Endothelial cell of umbilical vein (primary cell): Measurements from ENCODE around the gene KYAT1. TPM values are rescaled to one million over a fixed set of nuclear protein-coding genes. Genes with fewer than 3 reads are reported as not detected.

ENCODE experiments used
- BruUV-seq: library from RNA; stranded (reverse); fragments of 400-500 nt; replicated peaks from 2 replicates; lab custom pipeline; 2021; lab: Mats Ljungman, UMichigan
- CTCF ChIA-PET: fragments of 300-600, 350-600 bp; sonication (Branson Sonifier 250); formaldehyde crosslinking; loops from one replicate; lab custom pipeline; 2021; ENCODE audit warnings: antibody characterized with exemption, inconsistent platforms; lab: Charles Lee
- POLR2A ChIA-PET: fragments of 300-600, 350-600 bp; sonication (Branson Sonifier 250); formaldehyde crosslinking; loops from one replicate; lab custom pipeline; 2021; ENCODE audit warnings: antibody characterized with exemption, inconsistent platforms; lab: Charles Lee
- DNase-seq: peaks from one replicate; pipeline ENCODE4 v3.0.0-alpha.2; 2011; ENCODE audit warnings: low read depth, low spot score
- FAIRE-seq: peaks from 2 replicates; lab custom pipeline; 2011; peaks lifted over from hg19 to GRCh38; lab: Jason Lieb, UNC
- H2AFZ ChIP-seq: 2 replicates; pipeline ENCODE4 v1.6.0; 2012; ENCODE audit warnings: low read depth, low read length, control low read depth, inconsistent platforms
- H3K27ac ChIP-seq: 2 replicates; pipeline ENCODE4 v1.5.1; 2011; ENCODE audit warnings: low read depth, mild to moderate bottlenecking, control low read depth, low read length, moderate library complexity; ENCODE audit not compliant: insufficient read depth
- H3K27me3 ChIP-seq, 2 experiments: 2 replicates each; pipeline versions ENCODE4 v1.6.0 to v1.6.1; 2011; ENCODE audit warnings: low read length in 2 of 2, mixed read lengths in 1 of 2; ENCODE audit not compliant: control insufficient read depth in 2 of 2, insufficient read depth in 2 of 2
- H3K36me3 ChIP-seq, 2 experiments: 2 replicates in 1 of 2; 3 replicates in 1 of 2; pipeline ENCODE4 v1.5.1; 2011; ENCODE audit warnings: low read length in 2 of 2, mild to moderate bottlenecking in 1 of 2, moderate library complexity in 1 of 2; ENCODE audit not compliant: control insufficient read depth in 2 of 2, insufficient read depth in 2 of 2; ENCODE audit errors: extremely low read depth in 1 of 2
- H3K4me1 ChIP-seq: 3 replicates; pipeline ENCODE4 v1.5.1; 2011; ENCODE audit warnings: mild to moderate bottlenecking, low read length; ENCODE audit not compliant: control insufficient read depth, insufficient read depth; ENCODE audit errors: extremely low read depth
- H3K4me2 ChIP-seq: 2 replicates; pipeline ENCODE4 v1.6.1; 2011; ENCODE audit warnings: low read length, control low read depth, mixed read lengths; ENCODE audit not compliant: insufficient read depth
- H3K4me3 ChIP-seq, 3 experiments: fragments of 200-600 bp in 1 of 3; sonication (generic), shearing (Covaris generic) in 1 of 3; replicated peaks in 1 of 3; 2 replicates each; pipeline ENCODE4 v1.5.1; 2011 to 2016; ENCODE audit warnings: control low read depth in 3 of 3, low read length in 3 of 3, mild to moderate bottlenecking in 2 of 3, inconsistent platforms in 1 of 3, low read depth in 1 of 3, moderate library complexity in 1 of 3; ENCODE audit not compliant: insufficient read depth in 1 of 3
- H3K79me2 ChIP-seq: 2 replicates; pipeline ENCODE4 v1.6.0; 2012; ENCODE audit warnings: low read length, inconsistent platforms; ENCODE audit not compliant: control insufficient read depth, insufficient read depth
- H3K9ac ChIP-seq: replicated peaks from 2 replicates; pipeline ENCODE3; 2011; ENCODE audit warnings: low read length, control low read depth; ENCODE audit not compliant: insufficient read depth; ENCODE audit errors: extremely low read depth
- H3K9me1 ChIP-seq: replicated peaks from 3 replicates; pipeline ENCODE4 v1.6.0; 2011; ENCODE audit warnings: mild to moderate bottlenecking, low read length; ENCODE audit not compliant: control insufficient read depth, insufficient read depth; ENCODE audit errors: extremely low read depth
- H3K9me3 ChIP-seq: replicated peaks from 2 replicates; pipeline ENCODE4 v1.5.1; 2012; ENCODE audit warnings: low read length, inconsistent platforms; ENCODE audit not compliant: control insufficient read depth, insufficient read depth
- H4K20me1 ChIP-seq: replicated peaks from 2 replicates; pipeline ENCODE3; 2011; ENCODE audit warnings: mild to moderate bottlenecking, low read length; ENCODE audit not compliant: control insufficient read depth, insufficient read depth; ENCODE audit errors: extremely low read depth
- EZH2 ChIP-seq: IDR thresholded peaks from 2 replicates; pipeline ENCODE4 v1.6.1; 2012; ENCODE audit warnings: borderline replicate concordance, low read depth, mild to moderate bottlenecking, moderate library complexity, low read length, inconsistent platforms; ENCODE audit not compliant: severe bottlenecking
- FOS ChIP-seq: IDR thresholded peaks from 2 replicates; pipeline ENCODE4 v1.6.1; 2011; ENCODE audit warnings: mild to moderate bottlenecking, low read length, moderate library complexity, borderline replicate concordance; ENCODE audit not compliant: insufficient read depth
- GATA2 ChIP-seq: IDR thresholded peaks from 2 replicates; pipeline ENCODE4 v1.7.0; 2011; ENCODE audit warnings: low read depth, mild to moderate bottlenecking, moderate library complexity, mixed read lengths, low read length; ENCODE audit not compliant: insufficient read length, insufficient read depth
- JUN ChIP-seq: IDR thresholded peaks from 2 replicates; pipeline ENCODE4 v1.6.1; 2011; ENCODE audit warnings: borderline replicate concordance, low read depth; ENCODE audit not compliant: insufficient read length, insufficient read depth
- MYC ChIP-seq: IDR thresholded peaks from one replicate; pipeline ENCODE4 v1.6.1; 2011; ENCODE audit warnings: mild to moderate bottlenecking, low read depth, low read length
- POLR2A ChIP-seq: IDR thresholded peaks from 2 replicates; pipeline ENCODE4 v1.6.1; 2012; ENCODE audit warnings: low read depth, mild to moderate bottlenecking, control low read depth, low read length
- POLR2AphosphoS5 ChIP-seq: IDR thresholded peaks from 2 replicates; pipeline ENCODE4 v1.6.1; 2012; ENCODE audit warnings: low read depth, mild to moderate bottlenecking, control low read depth, low read length, moderate library complexity; ENCODE audit not compliant: insufficient read depth
- dilution Hi-C: fragments of 300-500 bp; cut with MboI; formaldehyde crosslinking; loops from one replicate; pipeline ENCODE4 v1.15.0; 2019; ENCODE audit warnings: low sequenced_read_pairs; ENCODE audit not compliant: extremely low pct_ligation_motif_present
- intact Hi-C: fragments of 100-400 bp; cut with micrococcal nuclease; formaldehyde crosslinking; loops from one replicate; pipeline ENCODE4 v1.10.0; 2022
- polyA plus RNA-seq, 4 experiments: library from polyadenylated mRNA; depleted of rRNA in 3 of 4; stranded (reverse) in 3 of 4; unstranded in 1 of 4; fragments of >200 nt; gene quantifications; 2 replicates each; pipeline versions ENCODE4 v1.2.1 to v1.2.3, GENCODE V29; 2011 to 2012; ENCODE audit warnings: missing spikeins in 1 of 4
- total RNA-seq: library from RNA; stranded (reverse); gene quantifications from 2 replicates; pipeline ENCODE4 v1.2.3, GENCODE V29; 2021
- TF ChIP-seq, protein P1 (sequence below): IDR thresholded peaks from 2 replicates; pipeline ENCODE4 v1.6.1; 2011; ENCODE audit not compliant: insufficient read depth, insufficient read length
- TF ChIP-seq, protein P2 (sequence below), 2 donors: IDR thresholded peaks; 1 replicate in 1 of 2; 2 replicates in 1 of 2; pipeline ENCODE4 v1.5.1; 2011; ENCODE audit warnings: low read length in 2 of 2, mild to moderate bottlenecking in 2 of 2, moderate library complexity in 2 of 2, control low read depth in 1 of 2, inconsistent platforms in 1 of 2, low read depth in 1 of 2; ENCODE audit not compliant: insufficient read depth in 1 of 2; ENCODE audit errors: extremely low read depth in 1 of 2

Gene KYAT1
- total and polyA plus RNA-seq, 2 donors (not counting 3 experiments of a cell fraction or from before 2014, with no cell fraction given): 7.2 to 9.6 TPM

- peak overlapping the region; percentile 59 for H3K4me2 ChIP-seq
- intact Hi-C loops (no loop called here), dilution Hi-C loops (no loop called here)
- no TSS peak for BruUV-seq
- no peaks in the 10 kb centered on the region for H3K9me3 ChIP-seq
- H2AFZ ChIP-seq: no peak overlapping the region
- H4K20me1 ChIP-seq: no peaks in the 10 kb centered on the region
- peaks cover 8 to 25% of the 10 kb centered on the region in 2 experiments for H3K36me3 ChIP-seq
- FAIRE-seq (peak; percentile 96), DNase-seq (peak; percentile 81)
- peak; percentile 79 for TF ChIP-seq POLR2AphosphoS5
- no peak for TF ChIP-seq JUN
- no peak for TF ChIP-seq POLR2A
- TF ChIP-seq, protein P1, sequence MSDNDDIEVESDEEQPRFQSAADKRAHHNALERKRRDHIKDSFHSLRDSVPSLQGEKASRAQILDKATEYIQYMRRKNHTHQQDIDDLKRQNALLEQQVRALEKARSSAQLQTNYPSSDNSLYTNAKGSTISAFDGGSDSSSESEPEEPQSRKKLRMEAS: no peak
- TF ChIP-seq FOS: no peak
- peak; percentile 53 for TF ChIP-seq GATA2
- no peak for TF ChIP-seq EZH2
- peaks cover 74% of the 10 kb centered on the region for H3K4me1 ChIP-seq
- POLR2A ChIA-PET: interaction anchor here (1.2 to 1.9 kb wide), 2 partner anchors 23 to 24 kb away, joined by 3 to 8 read pairs; no protein-coding TSS in a partner anchor
- H3K4me3 ChIP-seq: no peak overlapping the region
- H3K27ac ChIP-seq: peak overlapping the region; percentile 49
- H3K9me1 ChIP-seq: no peaks in the 10 kb centered on the region
- H3K9ac ChIP-seq: no peak overlapping the region
- CTCF ChIA-PET: interaction anchor here (0.5 to 1.5 kb wide), 9 partner anchors 11 to 48 kb away, joined by 3 to 10 read pairs (median 3); no protein-coding TSS in a partner anchor
- H3K79me2 ChIP-seq: peaks cover 90% of the 10 kb centered on the region
- no peaks in the 10 kb centered on the region for H3K27me3 ChIP-seq
These were observed 6.2 kb upstream of the KYAT1 start for GRCh38 chr9:128887914-128888350.

DNA sequence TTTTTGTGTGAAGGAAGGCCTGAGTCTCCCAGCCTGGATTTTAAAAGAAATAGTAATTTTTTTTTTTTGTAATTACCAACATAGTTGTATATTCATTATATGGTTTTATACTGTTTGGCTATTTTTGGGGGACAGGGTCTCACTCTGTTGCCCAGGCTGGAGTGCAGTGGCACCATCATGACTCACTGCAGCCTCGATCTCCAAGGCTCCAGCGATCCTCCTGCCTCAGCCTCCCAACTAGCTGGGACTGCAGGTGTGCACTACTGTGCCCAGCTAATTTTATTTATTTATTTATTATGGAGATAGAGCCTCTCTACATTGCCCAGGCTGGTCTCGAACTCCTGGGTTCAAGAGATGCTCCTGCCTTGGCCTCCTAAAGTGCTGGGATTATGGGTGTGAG lies 5.3 kb upstream of the KYAT1 start:
- Histone ChIP-seq H4K20me1 (no peaks in the 10 kb centered on the region), H3K9me3 (no peaks in the 10 kb centered on the region), H3K36me3 (peaks cover 8 to 20% of the 10 kb centered on the region in 2 experiments), H3K79me2 (peaks cover 91% of the 10 kb centered on the region), H3K9ac (no peak overlapping the region), H3K4me3 (no peak overlapping the region), H3K27me3 (no peaks in the 10 kb centered on the region), H3K27ac (peak overlapping the region; percentile 75), H3K4me2 (peak overlapping the region; percentile 20), H3K9me1 (no peaks in the 10 kb centered on the region), H2AFZ (no peak overlapping the region), H3K4me1 (peaks cover 65% of the 10 kb centered on the region)
- no peak for DNase-seq
- POLR2A ChIA-PET: interaction anchor here (0.6 kb wide), 1 partner anchor 682 kb away, joined by 3 read pairs; no protein-coding TSS in a partner anchor
- no peak for FAIRE-seq
- dilution Hi-C loops: no loop called here
- BruUV-seq: no TSS peak
- CTCF ChIA-PET: interaction anchor here (1.0 to 1.3 kb wide), 4 partner anchors 13 to 42 kb away, joined by 3 to 4 read pairs (median 4); no protein-coding TSS in a partner anchor
- intact Hi-C loops: no loop called here
- TF ChIP-seq POLR2AphosphoS5 (no peak), EZH2 (no peak), MYC (no peak), FOS (no peak), POLR2A (no peak), JUN (no peak), GATA2 (no peak)
- TF ChIP-seq, protein P1: no peak
- TF ChIP-seq, protein P2, sequence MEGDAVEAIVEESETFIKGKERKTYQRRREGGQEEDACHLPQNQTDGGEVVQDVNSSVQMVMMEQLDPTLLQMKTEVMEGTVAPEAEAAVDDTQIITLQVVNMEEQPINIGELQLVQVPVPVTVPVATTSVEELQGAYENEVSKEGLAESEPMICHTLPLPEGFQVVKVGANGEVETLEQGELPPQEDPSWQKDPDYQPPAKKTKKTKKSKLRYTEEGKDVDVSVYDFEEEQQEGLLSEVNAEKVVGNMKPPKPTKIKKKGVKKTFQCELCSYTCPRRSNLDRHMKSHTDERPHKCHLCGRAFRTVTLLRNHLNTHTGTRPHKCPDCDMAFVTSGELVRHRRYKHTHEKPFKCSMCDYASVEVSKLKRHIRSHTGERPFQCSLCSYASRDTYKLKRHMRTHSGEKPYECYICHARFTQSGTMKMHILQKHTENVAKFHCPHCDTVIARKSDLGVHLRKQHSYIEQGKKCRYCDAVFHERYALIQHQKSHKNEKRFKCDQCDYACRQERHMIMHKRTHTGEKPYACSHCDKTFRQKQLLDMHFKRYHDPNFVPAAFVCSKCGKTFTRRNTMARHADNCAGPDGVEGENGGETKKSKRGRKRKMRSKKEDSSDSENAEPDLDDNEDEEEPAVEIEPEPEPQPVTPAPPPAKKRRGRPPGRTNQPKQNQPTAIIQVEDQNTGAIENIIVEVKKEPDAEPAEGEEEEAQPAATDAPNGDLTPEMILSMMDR (IDR thresholded peaks at IDR 0.05; ENCODE audit: extremely low read depth in 1 of 2, insufficient read depth in 1 of 2, low read depth in 1 of 2, low read length in 2 of 2): no peak
